GM23248 (cell line): ENCODE measurements around the gene IDI2. TPM values are rescaled to one million over a fixed set of nuclear protein-coding genes. Genes with fewer than 3 reads are reported as not detected.

ENCODE experiments used
- DNase-seq: peaks from one replicate; pipeline ENCODE4 v3.0.0-alpha.2; 2015
- H2AFZ ChIP-seq: fragments of 200-600 bp; sonication (generic); 2 replicates; pipeline ENCODE4 v1.6.1; 2016; ENCODE audit warnings: antibody characterized with exemption
- H3F3A ChIP-seq: fragments of 200-600 bp; sonication (generic); 2 replicates; pipeline ENCODE4 v1.6.1; 2016; ENCODE audit warnings: mild to moderate bottlenecking, antibody characterized with exemption, mixed run types; ENCODE audit not compliant: insufficient read depth
- H3K27ac ChIP-seq: fragments of 200-600 bp; sonication (generic); 2 replicates; pipeline ENCODE4 v1.5.1; 2016; ENCODE audit warnings: mild to moderate bottlenecking
- H3K27me3 ChIP-seq: fragments of 200-600 bp; sonication (generic); replicated peaks from 2 replicates; pipeline ENCODE4 v1.6.1; 2016; ENCODE audit warnings: mild to moderate bottlenecking; ENCODE audit not compliant: insufficient read depth
- H3K36me3 ChIP-seq: fragments of 200-600 bp; sonication (generic); 2 replicates; pipeline ENCODE4 v1.6.1; 2016; ENCODE audit warnings: low read depth, mild to moderate bottlenecking
- H3K4me1 ChIP-seq: fragments of 200-600 bp; sonication (generic); 2 replicates; pipeline ENCODE4 v1.6.1; 2016; ENCODE audit warnings: mild to moderate bottlenecking; ENCODE audit not compliant: insufficient read depth
- H3K4me2 ChIP-seq: fragments of 200-600 bp; sonication (generic); one replicate; pipeline ENCODE4 v1.6.1; 2016; ENCODE audit warnings: mild to moderate bottlenecking; ENCODE audit not compliant: unreplicated experiment
- H3K4me3 ChIP-seq: fragments of 200-600 bp; sonication (generic); 2 replicates; pipeline ENCODE4 v1.5.1; 2016; ENCODE audit warnings: mild to moderate bottlenecking
- H3K79me2 ChIP-seq: fragments of 200-600 bp; sonication (generic); 2 replicates; pipeline ENCODE4 v1.6.1; 2016; ENCODE audit warnings: mild to moderate bottlenecking; ENCODE audit not compliant: insufficient read depth
- H3K9ac ChIP-seq: fragments of 200-600 bp; sonication (generic); 2 replicates; pipeline ENCODE4 v1.6.1; 2016; ENCODE audit warnings: mild to moderate bottlenecking
- H3K9me2 ChIP-seq: fragments of 200-600 bp; sonication (generic); 2 replicates; pipeline ENCODE4 v1.6.1; 2016; ENCODE audit warnings: mixed run types, mild to moderate bottlenecking, moderate library complexity; ENCODE audit not compliant: insufficient read depth
- H3K9me3 ChIP-seq: fragments of 200-600 bp; sonication (generic); one replicate; pipeline ENCODE4 v1.6.1; 2017; ENCODE audit warnings: low read depth
- H4K20me1 ChIP-seq: fragments of 200-600 bp; sonication (generic); 2 replicates; pipeline ENCODE4 v1.6.0; 2016; ENCODE audit not compliant: insufficient read depth
- EZH2 ChIP-seq: fragments of 200-600 bp; sonication (generic); IDR thresholded peaks from 2 replicates; pipeline ENCODE4 v1.6.1; 2018; ENCODE audit warnings: antibody characterized with exemption, mild to moderate bottlenecking; ENCODE audit not compliant: insufficient read depth, poor library complexity, severe bottlenecking
- EZH2phosphoT487 ChIP-seq: fragments of 200-600 bp; sonication (generic); IDR thresholded peaks from 2 replicates; pipeline ENCODE4 v1.6.1; 2018; ENCODE audit warnings: antibody characterized with exemption, moderate library complexity, mild to moderate bottlenecking, low read depth; ENCODE audit not compliant: insufficient read depth
- WGBS, 2 experiments: methylation state at CpG; one replicate each; pipeline ENCODE4 v1.1.6; 2015 to 2017; ENCODE audit warnings: low lambda C conversion rate in 2 of 2, low coverage in 1 of 2; ENCODE audit errors: missing lambda C conversion rate in 2 of 2; 5-methylcytosine and 5-hydroxymethylcytosine counted together
- in situ Hi-C: fragments of 300-500 bp; cut with MboI; formaldehyde crosslinking; loops from 2 replicates; pipeline ENCODE4 v1.15.0; 2020
- polyA plus RNA-seq: library from polyadenylated mRNA; unstranded; fragments of >200 nt; fragmentation: Nextera tagmentation; extraction: Ambion mirVana; gene quantifications from 2 replicates; pipeline ENCODE4 v1.2.1, GENCODE V29; 2016
- total RNA-seq: library from RNA; depleted of rRNA; stranded (reverse); fragments of >200 nt; shearing (Covaris generic); gene quantifications from 2 replicates; pipeline ENCODE4 v1.2.3, GENCODE V29; 2014

IDI2 gene
- total and polyA plus RNA-seq, 2 experiments from 2014 or later = not detected

DNA sequence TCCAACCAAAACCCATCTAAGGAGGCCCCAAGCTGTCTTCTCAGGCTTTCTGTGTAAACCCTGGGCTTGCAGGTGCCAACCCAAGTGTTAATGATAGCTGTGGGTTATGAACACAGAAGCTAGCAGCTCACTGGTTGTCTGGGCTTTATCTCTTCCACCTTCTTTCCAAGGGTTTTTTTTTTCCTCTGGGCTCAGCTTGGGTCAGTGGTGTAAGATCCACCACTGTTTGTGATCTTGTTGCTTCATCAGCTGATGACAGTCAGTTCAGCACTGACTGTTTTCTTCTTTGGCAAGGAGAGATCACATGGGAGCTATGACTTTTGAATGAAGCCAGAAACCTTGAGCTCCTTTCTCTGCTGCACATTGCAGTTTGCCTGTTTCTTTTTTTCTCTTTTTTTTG is 32.8 kb downstream of the IDI2 start:
- Histone ChIP-seq H3K9me3 (no peaks in the 10 kb centered on the region), H4K20me1 (peaks cover 14% of the 10 kb centered on the region), H3F3A (peaks cover 8% of the 10 kb centered on the region; the same call in 1 of the 2 replicates), H3K9me2 (no peaks in the 10 kb centered on the region), H3K4me3 (no peak overlapping the region), H3K4me1 (0 out of 2 replicates have a peak, but pooled peaks cover 12% of the 10 kb centered on the region), H3K36me3 (peaks cover 54% of the 10 kb centered on the region), H2AFZ (no peak overlapping the region), H3K4me2 (no peak overlapping the region), H3K9ac (no peak overlapping the region), H3K27ac (no peak overlapping the region), H3K27me3 (no peaks in the 10 kb centered on the region), H3K79me2 (peaks cover 97% of the 10 kb centered on the region)
- in situ Hi-C loops = no loop called here
- TF ChIP-seq EZH2 = no peak
- no peak for TF ChIP-seq EZH2phosphoT487
- DNase-seq = peak; percentile 27

DNA sequence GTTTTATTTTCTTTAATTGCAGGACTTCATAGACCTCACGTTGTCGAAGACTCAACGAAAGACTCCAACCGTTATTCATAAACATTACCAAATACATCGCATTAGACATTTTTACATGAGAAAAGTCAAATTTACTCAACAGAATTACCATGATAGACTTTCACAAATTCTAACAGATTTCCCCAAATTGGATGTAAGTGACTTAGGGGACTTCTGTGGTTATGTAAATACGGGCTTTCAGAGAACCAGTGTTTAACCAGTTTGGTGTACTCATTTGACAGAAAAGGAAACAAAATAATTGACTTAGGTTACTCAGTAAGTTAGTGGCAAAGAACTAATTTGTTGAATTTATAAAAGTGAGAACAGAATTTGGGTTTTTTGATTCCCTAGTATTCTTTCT is 33.2 kb downstream of the IDI2 start:
- no peak overlapping the region for H2AFZ ChIP-seq
- no peaks in the 10 kb centered on the region for H3K9me3 ChIP-seq
- TF ChIP-seq EZH2 (no peak), EZH2phosphoT487 (no peak)
- H3K4me3 ChIP-seq = no peak overlapping the region
- H3K36me3 ChIP-seq = peaks cover 51% of the 10 kb centered on the region
- peaks cover 14% of the 10 kb centered on the region for H4K20me1 ChIP-seq
- H3F3A ChIP-seq = peaks cover 8% of the 10 kb centered on the region; the same call in 1 of the 2 replicates
- H3K9me2 ChIP-seq = no peaks in the 10 kb centered on the region
- H3K4me2 ChIP-seq = no peak overlapping the region
- in situ Hi-C loops = no loop called here
- no peaks in the 10 kb centered on the region for H3K27me3 ChIP-seq
- no peak overlapping the region for H3K27ac ChIP-seq
- no peak for DNase-seq
- H3K4me1 ChIP-seq = 0 out of 2 replicates have a peak, but pooled peaks cover 12% of the 10 kb centered on the region
- H3K79me2 ChIP-seq = peaks cover 93% of the 10 kb centered on the region
- WGBS, 2 experiments = 93 to 94% methylated on average over 6 of the region's 6 CpGs
- no peak overlapping the region for H3K9ac ChIP-seq

GRCh38 chr10:990808-991207 is 34.9 kb downstream of the IDI2 start:
- H3F3A ChIP-seq = peaks cover 21% of the 10 kb centered on the region
- TF ChIP-seq EZH2phosphoT487 (no peak), EZH2 (no peak)
- H3K27ac ChIP-seq = no peak overlapping the region
- in situ Hi-C loops = no loop called here
- no peak overlapping the region for H3K4me2 ChIP-seq
- no peak overlapping the region for H3K9ac ChIP-seq
- H2AFZ ChIP-seq = no peak overlapping the region
- no peaks in the 10 kb centered on the region for H3K9me3 ChIP-seq
- H3K9me2 ChIP-seq = no peaks in the 10 kb centered on the region
- H3K27me3 ChIP-seq = no peaks in the 10 kb centered on the region
- H3K36me3 ChIP-seq = peaks cover 35% of the 10 kb centered on the region
- no peak overlapping the region for H3K4me3 ChIP-seq
- WGBS, 2 experiments = 82 to 84% methylated on average over 6 of the region's 6 CpGs
- peaks cover 27% of the 10 kb centered on the region for H3K4me1 ChIP-seq
- H3K79me2 ChIP-seq = peaks cover 77% of the 10 kb centered on the region
- peaks cover 14% of the 10 kb centered on the region for H4K20me1 ChIP-seq
- no peak for DNase-seq

- peak; percentile 82 for DNase-seq
- Histone ChIP-seq H3K9ac (peak overlapping the region; percentile 99), H3K9me3 (no peaks in the 10 kb centered on the region), H3K79me2 (peaks cover 77% of the 10 kb centered on the region), H4K20me1 (peaks cover 7% of the 10 kb centered on the region; the same call in 1 of the 2 replicates), H3K4me3 (peak overlapping the region; percentile 92), H3K36me3 (peaks cover 17% of the 10 kb centered on the region), H3K9me2 (no peaks in the 10 kb centered on the region), H3K27me3 (no peaks in the 10 kb centered on the region), H3K27ac (peak overlapping the region; percentile 97), H3K4me2 (peak overlapping the region; percentile 86), H3K4me1 (peaks cover 27% of the 10 kb centered on the region), H2AFZ (peak overlapping the region; percentile 40), H3F3A (peaks cover 24% of the 10 kb centered on the region)
- TF ChIP-seq EZH2 (no peak), EZH2phosphoT487 (no peak)
- in situ Hi-C loops = no loop called here
- WGBS, 2 experiments = 21 to 23% methylated on average over 38 to 42 of the region's 42 CpGs
Measured at GRCh38 chr10:988667-989545, 36.8 kb downstream of the IDI2 start.
